ENCODE data around the gene OR8D1. TPM values are rescaled to one million over a fixed set of nuclear protein-coding genes. Genes with fewer than 3 reads are reported as not detected.
A peak's percentile ranks its signal among the peaks of the same experiment; 100 is the strongest.

Gene OR8D1
- total RNA-seq, 1 donor: not detected

DNA sequence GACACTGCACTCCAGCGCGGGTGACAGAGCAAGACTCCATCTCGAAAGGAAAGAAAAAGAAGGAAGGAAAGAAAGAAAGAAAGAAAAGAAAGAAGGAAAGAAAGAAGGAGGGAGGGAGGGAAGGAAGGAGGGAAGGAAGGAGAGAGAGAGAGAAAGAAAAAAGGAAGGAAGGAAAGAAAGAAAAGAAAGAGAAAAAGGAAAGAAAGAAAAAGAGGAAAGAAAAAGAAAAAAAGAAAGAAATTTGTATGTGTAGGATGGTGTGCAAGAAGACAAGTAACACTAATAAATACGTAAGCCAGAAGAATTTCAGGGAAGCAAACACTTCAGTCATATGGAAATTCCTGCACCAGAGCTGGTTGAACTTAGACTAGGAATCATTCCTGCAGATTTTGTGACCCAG lies 618 bp downstream of the OR8D1 start:
- H3K27ac ChIP-seq (ENCODE audit: low read depth, low read length): no peak overlapping the region
- H3K79me2 ChIP-seq (ENCODE audit: insufficient read depth, low read length): no peaks in the 10 kb centered on the region
- no peaks in the 10 kb centered on the region for H3K27me3 ChIP-seq (ENCODE audit: insufficient read depth, low read length)
- no peak overlapping the region for H3K4me2 ChIP-seq (ENCODE audit: insufficient read depth, low read length)
- H3K4me1 ChIP-seq (ENCODE audit: insufficient read depth, low read length): no peaks in the 10 kb centered on the region
- TF ChIP-seq, protein P1, sequence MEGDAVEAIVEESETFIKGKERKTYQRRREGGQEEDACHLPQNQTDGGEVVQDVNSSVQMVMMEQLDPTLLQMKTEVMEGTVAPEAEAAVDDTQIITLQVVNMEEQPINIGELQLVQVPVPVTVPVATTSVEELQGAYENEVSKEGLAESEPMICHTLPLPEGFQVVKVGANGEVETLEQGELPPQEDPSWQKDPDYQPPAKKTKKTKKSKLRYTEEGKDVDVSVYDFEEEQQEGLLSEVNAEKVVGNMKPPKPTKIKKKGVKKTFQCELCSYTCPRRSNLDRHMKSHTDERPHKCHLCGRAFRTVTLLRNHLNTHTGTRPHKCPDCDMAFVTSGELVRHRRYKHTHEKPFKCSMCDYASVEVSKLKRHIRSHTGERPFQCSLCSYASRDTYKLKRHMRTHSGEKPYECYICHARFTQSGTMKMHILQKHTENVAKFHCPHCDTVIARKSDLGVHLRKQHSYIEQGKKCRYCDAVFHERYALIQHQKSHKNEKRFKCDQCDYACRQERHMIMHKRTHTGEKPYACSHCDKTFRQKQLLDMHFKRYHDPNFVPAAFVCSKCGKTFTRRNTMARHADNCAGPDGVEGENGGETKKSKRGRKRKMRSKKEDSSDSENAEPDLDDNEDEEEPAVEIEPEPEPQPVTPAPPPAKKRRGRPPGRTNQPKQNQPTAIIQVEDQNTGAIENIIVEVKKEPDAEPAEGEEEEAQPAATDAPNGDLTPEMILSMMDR (IDR thresholded peaks at IDR 0.05; ENCODE audit: extremely low read depth, low read depth, low read length): no peak
- no peak overlapping the region for H2AFZ ChIP-seq (ENCODE audit: low read length)
- no peaks in the 10 kb centered on the region for H4K20me1 ChIP-seq (ENCODE audit: insufficient read depth, low read length)
- H3K9me3 ChIP-seq (ENCODE audit: low read depth, low read length): no peaks in the 10 kb centered on the region
- no peaks in the 10 kb centered on the region for H3K36me3 ChIP-seq (ENCODE audit: insufficient read depth, low read length)
- H3K4me3 ChIP-seq (ENCODE audit: insufficient read depth, low read length): no peak overlapping the region
- DNase-seq (ENCODE audit: insufficient read length, low spot score, missing footprints): no peak

DNA sequence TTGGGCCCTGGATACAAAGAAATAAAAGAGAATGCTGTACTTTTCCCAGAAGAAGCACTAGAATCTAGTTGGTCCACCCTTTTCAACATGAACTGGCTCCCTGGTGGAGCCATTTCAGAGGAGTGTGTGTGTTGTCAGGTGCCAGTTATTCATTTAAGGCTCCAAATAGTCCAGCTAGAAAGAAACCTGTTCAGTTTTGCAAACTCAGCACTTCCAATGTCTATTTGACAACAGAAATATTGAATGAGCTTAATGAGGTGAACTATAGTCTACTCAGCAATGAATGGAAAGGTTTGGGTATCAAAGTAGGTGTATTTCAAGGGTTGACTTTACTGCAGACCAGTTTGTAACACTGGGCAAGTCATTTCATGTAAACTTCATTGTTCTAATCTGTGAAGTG lies 2.1 kb downstream of the OR8D1 start:
- Histone ChIP-seq H3K27me3 (ENCODE audit: insufficient read depth, low read length) (no peaks in the 10 kb centered on the region), H4K20me1 (ENCODE audit: insufficient read depth, low read length) (no peaks in the 10 kb centered on the region), H2AFZ (ENCODE audit: low read length) (no peak overlapping the region), H3K4me1 (ENCODE audit: insufficient read depth, low read length) (no peaks in the 10 kb centered on the region), H3K79me2 (ENCODE audit: insufficient read depth, low read length) (no peaks in the 10 kb centered on the region), H3K4me2 (ENCODE audit: insufficient read depth, low read length) (no peak overlapping the region), H3K36me3 (ENCODE audit: insufficient read depth, low read length) (no peaks in the 10 kb centered on the region), H3K4me3 (ENCODE audit: insufficient read depth, low read length) (no peak overlapping the region), H3K9me3 (ENCODE audit: low read depth, low read length) (no peaks in the 10 kb centered on the region), H3K27ac (ENCODE audit: low read depth, low read length) (no peak overlapping the region)
- peak; percentile 10 for DNase-seq (ENCODE audit: insufficient read length, low spot score, missing footprints)
- TF ChIP-seq, protein P1 (IDR thresholded peaks at IDR 0.05; ENCODE audit: extremely low read depth, low read depth, low read length): no peak

DNA sequence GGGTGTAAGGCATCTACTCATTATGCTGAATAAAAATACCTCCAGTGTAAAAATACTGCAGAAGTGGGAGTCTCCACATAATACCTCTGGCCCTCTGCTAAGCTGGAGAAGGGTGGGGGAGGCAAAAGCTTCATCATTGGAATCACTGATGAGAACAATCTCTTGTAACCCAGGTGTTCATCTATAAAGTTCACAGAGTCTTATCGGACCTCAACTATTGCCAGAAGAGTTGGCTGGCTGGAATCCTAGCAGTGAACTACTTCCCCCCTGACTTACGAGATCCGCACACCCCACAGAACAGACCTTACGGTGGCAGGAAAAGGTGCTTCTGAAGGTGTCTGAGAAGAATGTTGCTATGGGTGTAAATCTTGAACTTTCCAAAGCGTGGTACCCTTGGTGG lies 2.5 kb downstream of the OR8D1 start:
- H3K9me3 ChIP-seq (ENCODE audit: low read depth, low read length): no peaks in the 10 kb centered on the region
- no peak overlapping the region for H3K27ac ChIP-seq (ENCODE audit: low read depth, low read length)
- no peaks in the 10 kb centered on the region for H3K27me3 ChIP-seq (ENCODE audit: insufficient read depth, low read length)
- no peak overlapping the region for H3K4me2 ChIP-seq (ENCODE audit: insufficient read depth, low read length)
- H3K36me3 ChIP-seq (ENCODE audit: insufficient read depth, low read length): no peaks in the 10 kb centered on the region
- no peaks in the 10 kb centered on the region for H3K4me1 ChIP-seq (ENCODE audit: insufficient read depth, low read length)
- TF ChIP-seq, protein P1 (IDR thresholded peaks at IDR 0.05; ENCODE audit: extremely low read depth, low read depth, low read length): no peak
- no peaks in the 10 kb centered on the region for H3K79me2 ChIP-seq (ENCODE audit: insufficient read depth, low read length)
- H3K4me3 ChIP-seq (ENCODE audit: insufficient read depth, low read length): no peak overlapping the region
- H2AFZ ChIP-seq (ENCODE audit: low read length): no peak overlapping the region
- no peak for DNase-seq (ENCODE audit: insufficient read length, low spot score, missing footprints)
- H4K20me1 ChIP-seq (ENCODE audit: insufficient read depth, low read length): no peaks in the 10 kb centered on the region

DNA sequence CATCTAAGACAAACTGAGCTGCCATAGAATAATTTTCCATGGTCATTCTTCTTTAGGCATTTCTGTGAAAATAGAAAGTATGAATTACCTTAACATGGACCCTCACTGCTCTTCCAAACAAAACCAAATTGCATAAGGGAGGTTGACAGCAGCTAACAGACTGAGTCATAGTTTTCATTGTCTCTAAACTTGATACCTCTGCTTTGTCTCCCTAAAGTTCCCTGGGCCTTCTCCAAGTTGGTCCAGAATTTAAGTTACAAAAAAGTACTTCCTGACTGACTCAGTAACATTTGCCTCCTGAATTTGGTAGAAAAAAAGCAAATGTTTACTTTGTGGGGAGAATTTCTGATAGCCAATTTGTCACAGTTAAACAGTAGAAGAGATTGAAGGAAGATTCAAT lies 3.0 kb downstream of the OR8D1 start:
- H3K4me3 ChIP-seq (ENCODE audit: insufficient read depth, low read length): no peak overlapping the region
- H4K20me1 ChIP-seq (ENCODE audit: insufficient read depth, low read length): no peaks in the 10 kb centered on the region
- no peaks in the 10 kb centered on the region for H3K9me3 ChIP-seq (ENCODE audit: low read depth, low read length)
- H3K27ac ChIP-seq (ENCODE audit: low read depth, low read length): no peak overlapping the region
- no peaks in the 10 kb centered on the region for H3K79me2 ChIP-seq (ENCODE audit: insufficient read depth, low read length)
- H3K4me1 ChIP-seq (ENCODE audit: insufficient read depth, low read length): no peaks in the 10 kb centered on the region
- no peaks in the 10 kb centered on the region for H3K36me3 ChIP-seq (ENCODE audit: insufficient read depth, low read length)
- no peaks in the 10 kb centered on the region for H3K27me3 ChIP-seq (ENCODE audit: insufficient read depth, low read length)
- no peak for DNase-seq (ENCODE audit: insufficient read length, low spot score, missing footprints)
- H2AFZ ChIP-seq (ENCODE audit: low read length): no peak overlapping the region
- TF ChIP-seq, protein P1 (IDR thresholded peaks at IDR 0.05; ENCODE audit: extremely low read depth, low read depth, low read length): no peak
- H3K4me2 ChIP-seq (ENCODE audit: insufficient read depth, low read length): no peak overlapping the region

Measured in osteoblast (primary cell).